ENCODE results near the gene IPMK.

GRCh38 chr10:58307676-58308075, 40.0 kb upstream of the IPMK start:
- TF ChIP-seq EZH2phosphoT487 (IDR thresholded peaks at IDR 0.05; ENCODE audit: unreplicated experiment) (no peak), CTCF (conservative IDR thresholded peaks at IDR 0.05; ENCODE audit: low read depth in 2 of 2) (no peak)

Data from GM23338 (cell line).